K562 (cell line): ENCODE results near the gene TOM1L1. TPM values are rescaled to one million over a fixed set of nuclear protein-coding genes. Genes with fewer than 3 reads are reported as not detected.

Source experiments
- ADNP ChIP-seq: fragments of 200-800 bp; sonication (Bioruptor generic); IDR thresholded peaks from 2 replicates; pipeline ENCODE4 v1.6.1; 2016; ENCODE audit warnings: missing genetic modification characterization, missing compliant biosample characterization
- AFF4 ChIP-seq: sonication (generic); formaldehyde crosslinking; IDR thresholded peaks from 2 replicates; pipeline ENCODE4 v1.8.0; 2023; ENCODE audit warnings: mild to moderate bottlenecking, missing genetic modification reagents
- BACH1 ChIP-seq: fragments of 200-800 bp; sonication (Bioruptor generic); IDR thresholded peaks from 2 replicates; pipeline ENCODE4 v1.6.1; 2016; ENCODE audit warnings: missing genetic modification characterization, missing compliant biosample characterization
- CEBPB ChIP-seq: fragments of 450-650 bp; IDR thresholded peaks from 2 replicates; pipeline ENCODE4 v1.6.1; 2016; ENCODE audit warnings: missing genetic modification characterization, missing compliant biosample characterization
- CTCF ChIP-seq, 3 experiments: IDR thresholded peaks in 2 of 3; conservative IDR thresholded peaks in 1 of 3; 2 replicates each; pipeline ENCODE4 v1.5.1; 2011 to 2012; ENCODE audit warnings: low read length in 3 of 3, mild to moderate bottlenecking in 3 of 3, control low read depth in 2 of 3, improper control_type of control experiment in 1 of 3, inconsistent platforms in 1 of 3, low read depth in 1 of 3, mixed read lengths in 1 of 3, moderate library complexity in 1 of 3; ENCODE audit not compliant: insufficient read depth in 2 of 3
- DPF2 ChIP-seq: fragments of 450-650 bp; IDR thresholded peaks from 2 replicates; pipeline ENCODE4 v1.6.1; 2016
- FOXM1 ChIP-seq, 2 experiments: fragments of 450-650 bp in 1 of 2; sonication (generic) in 1 of 2; formaldehyde crosslinking in 1 of 2; IDR thresholded peaks; 2 replicates each; pipeline versions ENCODE4 v1.6.1 to v1.9.0; 2017 to 2022; ENCODE audit warnings: low read depth in 2 of 2, mild to moderate bottlenecking in 2 of 2, missing genetic modification reagents in 1 of 2, moderate library complexity in 1 of 2
- HDAC6 ChIP-seq: IDR thresholded peaks from 2 replicates; pipeline ENCODE4 v1.6.1; 2012; ENCODE audit warnings: low read depth, mild to moderate bottlenecking, control low read depth, inconsistent platforms, low read length, moderate library complexity
- PHF21A ChIP-seq: fragments of 450-650 bp; IDR thresholded peaks from 2 replicates; pipeline ENCODE4 v1.6.1; 2017; ENCODE audit warnings: low read depth, borderline replicate concordance
- YY1 ChIP-seq, 3 experiments: IDR thresholded peaks; 2 replicates each; pipeline ENCODE4 v1.6.1; 2011; ENCODE audit warnings: low read length in 2 of 3, mild to moderate bottlenecking in 2 of 3, moderate library complexity in 2 of 3, borderline replicate concordance in 1 of 3, control low read depth in 1 of 3, low read depth in 1 of 3; ENCODE audit not compliant: insufficient read depth in 3 of 3, insufficient replicate concordance in 2 of 3, control insufficient read depth in 1 of 3, insufficient read length in 1 of 3; ENCODE audit errors: extremely low read depth in 1 of 3
- ZBTB26 ChIP-seq: fragments of 450-650 bp; formaldehyde crosslinking; IDR thresholded peaks from 2 replicates; pipeline ENCODE4 v1.4.0; 2022; ENCODE audit warnings: missing genetic modification characterization
- polyA plus RNA-seq, 8 experiments: library from polyadenylated mRNA; depleted of rRNA in 4 of 8; stranded (reverse) in 5 of 8; unstranded in 3 of 8; fragments of >200 nt; fragmentation: Nextera tagmentation in 2 of 8; fragmentation: Illumina TruSeq in 1 of 8; extraction: Ambion mirVana in 2 of 8; extraction: Trizol in 1 of 8; gene quantifications; 2 replicates each; pipeline versions ENCODE4 v1.2.1 to v1.2.3, GENCODE V29; 2011 to 2014; ENCODE audit warnings: inconsistent platforms in 1 of 8, missing spikeins in 1 of 8
- total RNA-seq, 7 experiments: library from RNA; depleted of rRNA in 6 of 7; stranded (reverse); fragments of >200 nt in 6 of 7; fragmentation: Illumina TruSeq in 2 of 7; extraction: Trizol in 2 of 7; gene quantifications; 2 replicates each; pipeline versions ENCODE4 v1.2.1 to v1.2.3, GENCODE V29; 2011 to 2021; ENCODE audit warnings: low replicate concordance in 1 of 7
- TF ChIP-seq, protein P1 (sequence below): fragments of 450-650 bp; IDR thresholded peaks from 2 replicates; pipeline ENCODE4 v1.6.1; 2017; ENCODE audit warnings: antibody characterized with exemption, mild to moderate bottlenecking
- TF ChIP-seq, protein P2 (sequence below): sonication (generic); formaldehyde crosslinking; IDR thresholded peaks from 2 replicates; pipeline ENCODE4 v1.8.0; 2022; ENCODE audit warnings: mild to moderate bottlenecking, missing genetic modification reagents

TOM1L1 gene
- total and polyA plus RNA-seq, 9 of the 15 experiments (the other 6 are each of a cell fraction or from before 2014, with no cell fraction given), result 21.3 to 74.3 (median 31.0) TPM

GRCh38 chr17:54992797-54993639 is 92.4 kb downstream of the TOM1L1 start (continued):
- TF ChIP-seq AFF4 (CRISPR knock-in tag) (no peak), YY1 (IDR thresholded peaks at IDR 0.05; ENCODE audit: borderline replicate concordance in 1 of 3, control insufficient read depth in 1 of 3, extremely low read depth in 1 of 3, insufficient read depth in 3 of 3, insufficient read length in 1 of 3, insufficient replicate concordance in 2 of 3, low read depth in 1 of 3, low read length in 2 of 3) (no peak), BACH1 (tag) (no peak), DPF2 (no peak), HDAC6 (no peak), FOXM1 (IDR thresholded peaks at IDR 0.05; ENCODE audit: low read depth) (no peak), FOXM1 (CRISPR knock-in tag; IDR thresholded peaks at IDR 0.05; ENCODE audit: low read depth) (no peak), CTCF (IDR thresholded peaks at IDR 0.05 in 2 of 3, conservative IDR thresholded peaks at IDR 0.05 in 1 of 3; ENCODE audit: insufficient read depth in 2 of 3, low read depth in 1 of 3, low read length in 3 of 3) (peak; percentile 35 to 72 (median 35); a peak in 4 of 6 replicates), PHF21A (no peak), ZBTB26 (CRISPR knock-in tag) (no peak), CEBPB (tag) (peak; percentile 48; the same call in 1 of the 2 replicates), ADNP (tag) (no peak)
- TF ChIP-seq, protein P1, sequence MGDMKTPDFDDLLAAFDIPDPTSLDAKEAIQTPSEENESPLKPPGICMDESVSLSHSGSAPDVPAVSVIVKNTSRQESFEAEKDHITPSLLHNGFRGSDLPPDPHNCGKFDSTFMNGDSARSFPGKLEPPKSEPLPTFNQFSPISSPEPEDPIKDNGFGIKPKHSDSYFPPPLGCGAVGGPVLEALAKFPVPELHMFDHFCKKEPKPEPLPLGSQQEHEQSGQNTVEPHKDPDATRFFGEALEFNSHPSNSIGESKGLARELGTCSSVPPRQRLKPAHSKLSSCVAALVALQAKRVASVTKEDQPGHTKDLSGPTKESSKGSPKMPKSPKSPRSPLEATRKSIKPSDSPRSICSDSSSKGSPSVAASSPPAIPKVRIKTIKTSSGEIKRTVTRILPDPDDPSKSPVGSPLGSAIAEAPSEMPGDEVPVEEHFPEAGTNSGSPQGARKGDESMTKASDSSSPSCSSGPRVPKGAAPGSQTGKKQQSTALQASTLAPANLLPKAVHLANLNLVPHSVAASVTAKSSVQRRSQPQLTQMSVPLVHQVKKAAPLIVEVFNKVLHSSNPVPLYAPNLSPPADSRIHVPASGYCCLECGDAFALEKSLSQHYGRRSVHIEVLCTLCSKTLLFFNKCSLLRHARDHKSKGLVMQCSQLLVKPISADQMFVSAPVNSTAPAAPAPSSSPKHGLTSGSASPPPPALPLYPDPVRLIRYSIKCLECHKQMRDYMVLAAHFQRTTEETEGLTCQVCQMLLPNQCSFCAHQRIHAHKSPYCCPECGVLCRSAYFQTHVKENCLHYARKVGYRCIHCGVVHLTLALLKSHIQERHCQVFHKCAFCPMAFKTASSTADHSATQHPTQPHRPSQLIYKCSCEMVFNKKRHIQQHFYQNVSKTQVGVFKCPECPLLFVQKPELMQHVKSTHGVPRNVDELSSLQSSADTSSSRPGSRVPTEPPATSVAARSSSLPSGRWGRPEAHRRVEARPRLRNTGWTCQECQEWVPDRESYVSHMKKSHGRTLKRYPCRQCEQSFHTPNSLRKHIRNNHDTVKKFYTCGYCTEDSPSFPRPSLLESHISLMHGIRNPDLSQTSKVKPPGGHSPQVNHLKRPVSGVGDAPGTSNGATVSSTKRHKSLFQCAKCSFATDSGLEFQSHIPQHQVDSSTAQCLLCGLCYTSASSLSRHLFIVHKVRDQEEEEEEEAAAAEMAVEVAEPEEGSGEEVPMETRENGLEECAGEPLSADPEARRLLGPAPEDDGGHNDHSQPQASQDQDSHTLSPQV, result no peak
- TF ChIP-seq, protein P2, sequence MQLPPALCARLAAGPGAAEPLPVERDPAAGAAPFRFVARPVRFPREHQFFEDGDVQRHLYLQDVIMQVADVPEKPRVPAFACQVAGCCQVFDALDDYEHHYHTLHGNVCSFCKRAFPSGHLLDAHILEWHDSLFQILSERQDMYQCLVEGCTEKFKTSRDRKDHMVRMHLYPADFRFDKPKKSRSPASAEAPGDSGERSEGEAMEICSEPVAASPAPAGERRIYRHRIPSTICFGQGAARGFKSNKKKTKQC (CRISPR knock-in tag), result no peak
